Cardiac muscle cell (in vitro differentiated cells and primary cell): Measurements from ENCODE around the gene ALAS1. TPM values are rescaled to one million over a fixed set of nuclear protein-coding genes. Genes with fewer than 3 reads are reported as not detected.

ENCODE experiments used
- DNase-seq, 2 donors: peaks; one replicate each; pipeline versions ENCODE4 v3.0.0 to v3.0.0-alpha.2; 2010 to 2017; ENCODE audit warnings: low read depth in 1 of 2, low spot score in 1 of 2
- H3K27ac ChIP-seq: fragments of 200-600 bp; sonication (generic); 2 replicates; pipeline ENCODE4 v1.5.1; 2016
- H3K27me3 ChIP-seq: fragments of 200-600 bp; sonication (generic); 2 replicates; pipeline ENCODE4 v1.6.0; 2016; ENCODE audit warnings: control low read depth
- H3K36me3 ChIP-seq: fragments of 200-600 bp; sonication (generic); 2 replicates; pipeline ENCODE4 v1.5.1; 2016; ENCODE audit warnings: control low read depth
- H3K4me1 ChIP-seq: fragments of 200-600 bp; sonication (generic); 2 replicates; pipeline ENCODE4 v1.8.1; 2017; ENCODE audit warnings: low read depth, mild to moderate bottlenecking, mixed run types
- H3K4me3 ChIP-seq: fragments of 200-600 bp; sonication (generic); 2 replicates; pipeline ENCODE4 v1.5.1; 2016; ENCODE audit warnings: mild to moderate bottlenecking
- H3K9me3 ChIP-seq: fragments of 200-600 bp; sonication (generic); 2 replicates; pipeline ENCODE4 v1.5.1; 2017; ENCODE audit warnings: low read depth, mild to moderate bottlenecking, control low read depth
- CTCF ChIP-seq: IDR thresholded peaks from 2 replicates; pipeline ENCODE4 v1.5.1; 2012; ENCODE audit warnings: low read depth, mild to moderate bottlenecking, low read length
- polyA plus RNA-seq: library from polyadenylated mRNA; unstranded; fragments of >200 nt; fragmentation: Nextera tagmentation; extraction: Ambion mirVana; gene quantifications from 2 replicates; pipeline ENCODE4 v1.2.1, GENCODE V29; 2016
- total RNA-seq: library from RNA; depleted of rRNA; stranded (reverse); fragments of >200 nt; gene quantifications from 2 replicates; pipeline ENCODE4 v1.2.3, GENCODE V29; 2016

ALAS1 gene
- total and polyA plus RNA-seq, 2 experiments from 2014 or later, result 68.7 to 76.5 TPM

DNA sequence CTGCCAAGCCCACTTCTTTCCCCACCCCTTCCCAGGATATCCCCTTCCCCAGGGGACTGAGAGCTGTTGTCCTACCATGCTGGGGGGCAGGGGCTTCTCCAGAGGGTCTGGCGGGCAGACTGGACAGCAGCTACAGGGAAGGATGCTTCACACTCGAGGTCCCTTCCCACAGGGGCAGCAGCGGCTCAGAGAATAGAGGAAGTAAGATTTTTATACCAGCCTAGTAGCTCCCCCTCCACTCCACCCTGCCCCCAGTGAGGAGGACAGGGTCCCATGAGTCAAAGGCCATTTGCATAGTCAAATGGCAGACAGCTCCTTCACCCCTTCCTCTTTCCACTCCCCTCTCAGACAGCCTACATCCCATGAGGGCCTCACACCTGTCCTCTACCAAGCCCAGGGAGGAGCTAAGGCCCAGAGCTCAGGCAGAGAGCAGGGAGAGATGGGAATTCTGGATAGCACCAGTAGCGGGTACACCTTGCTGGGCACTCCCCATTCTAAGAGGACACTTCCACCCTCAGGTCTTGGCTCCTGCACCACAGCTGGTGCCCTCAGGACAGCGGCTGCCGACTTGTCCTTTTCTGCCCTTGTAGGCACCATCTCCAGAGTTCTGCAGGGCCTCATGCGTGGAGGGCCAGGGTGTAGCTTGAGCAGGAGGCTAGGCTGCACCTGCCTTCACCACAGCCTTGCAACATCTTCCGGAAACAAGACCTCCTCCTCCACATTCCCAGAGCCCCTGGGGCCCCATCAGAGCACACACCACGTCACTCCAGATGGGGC lies 27.7 kb downstream of the ALAS1 start, which contains the start of gene TLR9:
Gene TLR9 (minus strand): TSS at position 194 of the 777 bp plus-strand sequence. CDS start 116 bp downstream, at position 78.
- no peak within 1 kb of the TSS for H3K4me3 ChIP-seq
- H3K36me3 ChIP-seq, result peaks cover 7% of the 10 kb centered on the region
- H3K27ac ChIP-seq, result no peak within 1 kb of the TSS
- TF ChIP-seq CTCF, result no peak
- H3K27me3 ChIP-seq, result no peaks in the 10 kb centered on the region
- no peak for DNase-seq
- no peaks in the 10 kb centered on the region for H3K4me1 ChIP-seq
- no peaks in the 10 kb centered on the region for H3K9me3 ChIP-seq

DNA sequence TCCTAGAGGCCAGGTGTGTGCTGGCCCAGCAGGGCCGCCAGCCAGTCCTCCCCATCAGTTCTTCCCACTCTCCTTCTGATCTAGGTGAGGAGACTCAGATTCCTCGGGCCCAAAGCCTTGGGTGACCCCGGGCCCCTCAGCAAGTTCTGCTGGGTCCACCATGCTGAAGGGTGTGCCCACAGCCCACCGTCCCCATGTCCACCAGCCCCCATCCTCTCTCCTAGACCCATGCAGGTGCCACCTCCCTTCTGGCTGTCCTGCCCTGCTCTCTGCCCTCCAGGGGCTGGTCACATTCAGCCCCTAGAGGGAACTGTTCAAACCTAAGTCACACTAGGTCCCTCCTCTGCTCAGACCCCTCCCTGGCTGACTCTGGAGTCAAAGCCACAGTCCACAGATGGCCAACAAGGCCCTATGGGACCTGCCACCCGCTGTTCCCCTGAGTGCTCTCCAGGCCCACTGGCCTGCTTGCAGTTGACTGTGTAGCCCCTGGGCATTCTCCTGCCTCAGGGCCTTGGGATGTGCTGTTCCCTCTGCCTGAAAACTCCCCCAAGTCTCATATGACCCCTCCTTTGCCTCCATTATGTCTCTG lies 28.4 kb downstream of the ALAS1 start:
- no peaks in the 10 kb centered on the region for H3K27me3 ChIP-seq
- no peak for TF ChIP-seq CTCF
- DNase-seq, result no peak
- no peaks in the 10 kb centered on the region for H3K4me1 ChIP-seq
- H3K36me3 ChIP-seq, result peaks cover 13% of the 10 kb centered on the region
- H3K9me3 ChIP-seq, result no peaks in the 10 kb centered on the region
- no peak overlapping the region for H3K4me3 ChIP-seq
- H3K27ac ChIP-seq, result no peak overlapping the region

GRCh38 chr3:52227117-52227516 lies 29.2 kb downstream of the ALAS1 start:
- H3K4me3 ChIP-seq, result no peak overlapping the region
- H3K9me3 ChIP-seq, result no peaks in the 10 kb centered on the region
- no peak overlapping the region for H3K27ac ChIP-seq
- no peaks in the 10 kb centered on the region for H3K4me1 ChIP-seq
- H3K36me3 ChIP-seq, result peaks cover 14% of the 10 kb centered on the region
- H3K27me3 ChIP-seq, result no peaks in the 10 kb centered on the region
- TF ChIP-seq CTCF, result no peak
- no peak for DNase-seq

DNA sequence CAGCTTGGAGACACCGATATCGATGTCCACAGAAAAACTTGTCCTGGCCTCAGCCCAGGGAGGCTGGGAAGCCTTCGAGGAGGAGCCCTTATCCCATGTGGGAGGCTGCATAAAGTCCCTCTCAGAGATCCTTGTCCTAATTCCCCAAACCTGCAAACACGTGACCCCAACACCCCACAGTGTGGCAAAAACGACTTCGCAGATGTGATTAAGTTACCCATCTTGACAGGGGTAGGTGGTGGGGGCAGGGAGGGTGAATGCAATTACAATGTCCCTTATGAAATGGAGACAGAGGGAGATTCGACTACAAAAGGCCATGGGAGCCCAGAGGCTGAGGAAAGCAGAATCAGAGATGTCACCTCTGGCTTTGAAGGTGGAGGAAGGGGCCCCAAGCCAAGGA lies 29.8 kb downstream of the ALAS1 start:
- Histone ChIP-seq H3K27me3 (no peaks in the 10 kb centered on the region), H3K27ac (no peak overlapping the region), H3K36me3 (peaks cover 14% of the 10 kb centered on the region), H3K4me3 (no peak overlapping the region), H3K4me1 (no peaks in the 10 kb centered on the region), H3K9me3 (no peaks in the 10 kb centered on the region)
- DNase-seq, result no peak
- no peak for TF ChIP-seq CTCF

DNA sequence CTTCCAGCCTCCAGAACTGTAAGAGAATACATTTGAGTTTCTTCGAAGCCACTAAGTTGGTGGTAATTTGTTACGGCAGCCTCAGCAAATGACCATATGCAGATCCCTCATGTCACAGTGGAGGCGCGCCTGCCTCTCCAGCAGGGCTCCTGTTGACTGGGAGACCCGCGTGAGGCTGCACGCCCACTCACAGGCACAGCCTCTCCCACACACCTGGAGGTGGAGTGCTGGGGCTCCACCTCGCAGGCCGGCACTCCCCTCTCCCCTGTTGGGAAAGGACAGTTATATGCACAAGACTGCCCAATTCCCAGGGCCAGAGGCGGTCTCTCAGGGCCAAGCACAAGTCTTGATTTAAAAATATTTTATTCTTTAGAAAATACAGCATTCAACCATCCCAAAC lies 30.3 kb downstream of the ALAS1 start:
- Histone ChIP-seq H3K27me3 (no peaks in the 10 kb centered on the region), H3K27ac (no peak overlapping the region), H3K36me3 (peaks cover 14% of the 10 kb centered on the region), H3K4me3 (no peak overlapping the region), H3K9me3 (no peaks in the 10 kb centered on the region), H3K4me1 (no peaks in the 10 kb centered on the region)
- no peak for TF ChIP-seq CTCF
- no peak for DNase-seq
